Tongue (tissue), 2 donors: ENCODE results near the gene CCSAP. TPM values are rescaled to one million over a fixed set of nuclear protein-coding genes. Genes with fewer than 3 reads are reported as not detected.
"Not testable (repeated sequence)": the region's sequence is repeated elsewhere in the genome, so short reads cannot be mapped to it uniquely, and the experiment has no call there.

Source experiments
- DNase-seq: peaks from one replicate; pipeline ENCODE4 v3.0.0-alpha.2; 2015
- total RNA-seq: library from RNA; depleted of rRNA; stranded (reverse); fragments of >200 nt; gene quantifications from one replicate; pipeline ENCODE4 v1.2.3, GENCODE V29; 2014

CCSAP gene
- total RNA-seq, 1 donor from 2014 or later: 11.0 TPM

GRCh38 chr1:229364207-229365065 lies 21.6 kb upstream of the CCSAP start:
- DNase-seq: no peak

GRCh38 chr1:229363723-229364122 lies 20.9 kb upstream of the CCSAP start:
- no peak for DNase-seq

- no peak for DNase-seq
Observed at GRCh38 chr1:229360420-229360819, 17.6 kb upstream of the CCSAP start.

- no peak for DNase-seq
Observed at GRCh38 chr1:229355661-229356060, 12.8 kb upstream of the CCSAP start.

- DNase-seq: no peak
Observed at GRCh38 chr1:229354226-229354625, 11.4 kb upstream of the CCSAP start.

- DNase-seq: no peak
Observed at GRCh38 chr1:229352975-229353374, 10.1 kb upstream of the CCSAP start.

GRCh38 chr1:229349463-229350385 lies 6.9 kb upstream of the CCSAP start:
- no peak for DNase-seq

- DNase-seq: no peak
Observed at GRCh38 chr1:229347528-229347927, 4.7 kb upstream of the CCSAP start.

- DNase-seq: no peak
Observed at GRCh38 chr1:229344937-229345684, 2.3 kb upstream of the CCSAP start.

GRCh38 chr1:229344139-229344538 lies 1.3 kb upstream of the CCSAP start:
- no peak for DNase-seq

GRCh38 chr1:229341774-229342655 lies 832 bp downstream of the CCSAP start:
- peak; percentile 90 for DNase-seq

- DNase-seq: no peak
Observed at GRCh38 chr1:229340496-229340895, 2.4 kb downstream of the CCSAP start.

- DNase-seq: no peak
Observed at GRCh38 chr1:229339520-229339919, 3.3 kb downstream of the CCSAP start.

GRCh38 chr1:229339086-229339485 lies 3.8 kb downstream of the CCSAP start:
- DNase-seq: no peak

GRCh38 chr1:229336345-229336744 lies 6.5 kb downstream of the CCSAP start:
- DNase-seq: no peak

GRCh38 chr1:229334716-229335115 lies 8.1 kb downstream of the CCSAP start:
- no peak for DNase-seq

GRCh38 chr1:229334269-229334668 lies 8.6 kb downstream of the CCSAP start:
- DNase-seq: no peak

- no peak for DNase-seq
Observed at GRCh38 chr1:229328598-229329362, 14.1 kb downstream of the CCSAP start.

- not testable (repeated sequence) for DNase-seq
Observed at GRCh38 chr1:229327765-229328164, 15.1 kb downstream of the CCSAP start.

- DNase-seq: no peak
Observed at GRCh38 chr1:229326601-229327000, 16.2 kb downstream of the CCSAP start.
